ENCODE measurements around the gene SELENOF. TPM values are rescaled to one million over a fixed set of nuclear protein-coding genes. Genes with fewer than 3 reads are reported as not detected.
"Not testable (repeated sequence)": the region's sequence is repeated elsewhere in the genome, so short reads cannot be mapped to it uniquely, and the experiment has no call there.

SELENOF gene
- total RNA-seq, 2 experiments from 2014 or later = 175 to 200 TPM

- H3K4me1 Mint-ChIP-seq, CTCF ChIA-PET, POLR2A ChIA-PET: not testable (repeated sequence)
Measured at GRCh38 chr1:86819970-86820369, 94.0 kb downstream of the SELENOF start.

GRCh38 chr1:86817246-86817826 lies 96.6 kb downstream of the SELENOF start:
- H3K27ac Mint-ChIP-seq; H3K4me1 Mint-ChIP-seq; H3K9me3 Mint-ChIP-seq; H3K4me3 Mint-ChIP-seq; DNase-seq; CTCF ChIA-PET; H3K36me3 Mint-ChIP-seq (ENCODE audit: low read depth); POLR2A ChIA-PET: not testable (repeated sequence)
- H3K27me3 Mint-ChIP-seq = peaks cover 14% of the 10 kb centered on the region

More at GRCh38 chr1:86819970-86820369, 94.0 kb downstream of the SELENOF start:
- H3K4me3 Mint-ChIP-seq; H3K9me3 Mint-ChIP-seq; DNase-seq; H3K27ac Mint-ChIP-seq; H3K36me3 Mint-ChIP-seq (ENCODE audit: low read depth): not testable (repeated sequence)
- H3K27me3 Mint-ChIP-seq = peaks cover 19% of the 10 kb centered on the region

GRCh38 chr1:86814118-86814517 lies 99.8 kb downstream of the SELENOF start:
- H3K4me3 Mint-ChIP-seq; H3K27ac Mint-ChIP-seq; H3K4me1 Mint-ChIP-seq; H3K9me3 Mint-ChIP-seq; CTCF ChIA-PET; DNase-seq; POLR2A ChIA-PET; H3K36me3 Mint-ChIP-seq (ENCODE audit: low read depth); H3K27me3 Mint-ChIP-seq: not testable (repeated sequence)

Other genes starting within 250 kb of the SELENOF start
- 10 to 100 TPM; 66.8 to 75.3 TPM for gene SH3GLB1, start 209.6 kb downstream of the SELENOF start, total RNA-seq
- gene HS2ST1, start 509 bp upstream of the SELENOF start, total RNA-seq = 10 to 100 TPM; 20.6 to 23.0 TPM